ENCODE results near the gene HDGFL1.

GRCh38 chr6:22610127-22610526 lies 40.8 kb downstream of the HDGFL1 start:
- no peak for TF ChIP-seq CTCF (IDR thresholded peaks at IDR 0.05)
- TF ChIP-seq POLR2AphosphoS5 (IDR thresholded peaks at IDR 0.05), result no peak
- TF ChIP-seq POLR2A (IDR thresholded peaks at IDR 0.05), result no peak
